GM06990 (cell line): ENCODE data around the gene RGS18.

Experiments
- DNase-seq: peaks from one replicate; pipeline ENCODE4 v3.0.0-alpha.2; 2011; ENCODE audit not compliant: insufficient read length; ENCODE audit errors: extremely low read depth
- H3K27me3 ChIP-seq: replicated peaks from 2 replicates; pipeline ENCODE4 v1.6.0; 2011; ENCODE audit warnings: low read length; ENCODE audit not compliant: control insufficient read depth, insufficient read depth
- H3K36me3 ChIP-seq: 2 replicates; pipeline ENCODE4 v1.5.1; 2011; ENCODE audit warnings: low read length; ENCODE audit not compliant: control insufficient read depth, insufficient read depth
- H3K4me3 ChIP-seq: replicated peaks from 2 replicates; pipeline ENCODE4 v1.5.1; 2011; ENCODE audit warnings: low read depth, mild to moderate bottlenecking, control low read depth, low read length
- CTCF ChIP-seq: IDR thresholded peaks from 2 replicates; pipeline ENCODE4 v1.5.1; 2011; ENCODE audit warnings: low read length, control low read depth, mild to moderate bottlenecking, inconsistent platforms; ENCODE audit not compliant: insufficient read depth, poor library complexity, severe bottlenecking

The RGS18 gene

GRCh38 chr1:192140382-192140781 is 17.9 kb upstream of the RGS18 start:
- Histone ChIP-seq H3K36me3 (no peaks in the 10 kb centered on the region), H3K27me3 (no peaks in the 10 kb centered on the region), H3K4me3 (no peak overlapping the region)
- no peak for DNase-seq
- TF ChIP-seq CTCF, result no peak

GRCh38 chr1:192147221-192147620 is 11.0 kb upstream of the RGS18 start:
- TF ChIP-seq CTCF, result no peak
- H3K4me3 ChIP-seq, result no peak overlapping the region
- H3K36me3 ChIP-seq, result no peaks in the 10 kb centered on the region
- DNase-seq, result no peak
- no peaks in the 10 kb centered on the region for H3K27me3 ChIP-seq

- no peak overlapping the region for H3K4me3 ChIP-seq
- no peaks in the 10 kb centered on the region for H3K27me3 ChIP-seq
- H3K36me3 ChIP-seq, result no peaks in the 10 kb centered on the region
- no peak for TF ChIP-seq CTCF
- DNase-seq, result no peak
Observed at GRCh38 chr1:192147696-192148095, 10.6 kb upstream of the RGS18 start.

GRCh38 chr1:192151176-192151575 is 7.1 kb upstream of the RGS18 start:
- no peak for DNase-seq
- H3K4me3 ChIP-seq, result no peak overlapping the region
- TF ChIP-seq CTCF, result no peak
- H3K27me3 ChIP-seq, result no peaks in the 10 kb centered on the region
- no peaks in the 10 kb centered on the region for H3K36me3 ChIP-seq

- no peak for DNase-seq
- H3K36me3 ChIP-seq, result no peaks in the 10 kb centered on the region
- H3K4me3 ChIP-seq, result no peak overlapping the region
- no peak for TF ChIP-seq CTCF
- no peaks in the 10 kb centered on the region for H3K27me3 ChIP-seq
Observed at GRCh38 chr1:192153276-192153675, 5.0 kb upstream of the RGS18 start.

- DNase-seq, result no peak
- TF ChIP-seq CTCF, result no peak
Observed at GRCh38 chr1:192157067-192157466, 1.2 kb upstream of the RGS18 start.

More at GRCh38 chr1:192157067-192157466, 1.2 kb upstream of the RGS18 start:
- Histone ChIP-seq H3K36me3 (no peaks in the 10 kb centered on the region), H3K27me3 (no peaks in the 10 kb centered on the region), H3K4me3 (no peak overlapping the region)
